OCI-LY1 (cell line): ENCODE results near the gene CLSTN3.

Source experiments
- H2AFZ ChIP-seq: fragments of 200-600 bp; sonication (generic), shearing (Covaris generic); 2 replicates; pipeline ENCODE4 v1.6.0; 2014; ENCODE audit warnings: antibody characterized with exemption, mild to moderate bottlenecking, low read length
- H3F3A ChIP-seq: fragments of 200-600 bp; sonication (generic), shearing (Covaris generic); 2 replicates; pipeline ENCODE4 v1.6.0; 2014; ENCODE audit warnings: mild to moderate bottlenecking, antibody characterized with exemption, low read length, moderate library complexity; ENCODE audit not compliant: insufficient read depth
- H3K27ac ChIP-seq: fragments of 200-600 bp; sonication (generic); 2 replicates; pipeline ENCODE4 v1.5.1; 2014; ENCODE audit warnings: low read length, mixed run types, mild to moderate bottlenecking, low read depth; ENCODE audit not compliant: poor library complexity, severe bottlenecking
- H3K27me3 ChIP-seq: fragments of 200-600 bp; sonication (generic); 2 replicates; pipeline ENCODE4 v1.6.0; 2014; ENCODE audit warnings: antibody characterized with exemption, mild to moderate bottlenecking, low read length, moderate library complexity; ENCODE audit not compliant: insufficient read depth
- H3K36me3 ChIP-seq: fragments of 200-600 bp; sonication (generic); 2 replicates; pipeline ENCODE4 v1.6.1; 2014; ENCODE audit warnings: mild to moderate bottlenecking, antibody characterized with exemption, low read length, moderate library complexity, mixed read lengths; ENCODE audit not compliant: insufficient read depth
- H3K4me1 ChIP-seq: fragments of 200-600 bp; sonication (generic); 2 replicates; pipeline ENCODE4 v1.5.1; 2014; ENCODE audit warnings: mild to moderate bottlenecking, low read length, moderate library complexity; ENCODE audit not compliant: insufficient read depth, severe bottlenecking
- H3K4me2 ChIP-seq: fragments of 200-600 bp; sonication (generic), shearing (Covaris generic); 2 replicates; pipeline ENCODE4 v1.6.1; 2014; ENCODE audit warnings: low read length
- H3K4me3 ChIP-seq: fragments of 200-600 bp; sonication (generic); 2 replicates; pipeline ENCODE4 v1.5.1; 2014; ENCODE audit warnings: low read length, low read depth, mild to moderate bottlenecking, mixed read lengths; ENCODE audit not compliant: poor library complexity, severe bottlenecking
- H3K79me2 ChIP-seq: fragments of 200-600 bp; shearing (Covaris generic); 2 replicates; pipeline ENCODE4 v1.6.1; 2016; ENCODE audit warnings: mixed run types, low read length, mixed read lengths; ENCODE audit not compliant: insufficient read depth
- H3K9ac ChIP-seq: fragments of 200-600 bp; sonication (generic), shearing (Covaris generic); 2 replicates; pipeline ENCODE4 v1.6.1; 2014; ENCODE audit warnings: mild to moderate bottlenecking, low read length, mixed read lengths
- H3K9me2 ChIP-seq: fragments of 200-600 bp; sonication (generic), shearing (Covaris generic); 2 replicates; pipeline ENCODE4 v1.6.1; 2014; ENCODE audit warnings: low read depth, mild to moderate bottlenecking, low read length, mixed read lengths
- H3K9me3 ChIP-seq: fragments of 200-600 bp; shearing (Covaris generic); 2 replicates; pipeline ENCODE4 v1.6.1; 2014; ENCODE audit warnings: low read length, mixed read lengths
- H4K20me1 ChIP-seq: fragments of 200-600 bp; sonication (generic), shearing (Covaris generic); 2 replicates; pipeline ENCODE4 v1.6.0; 2016; ENCODE audit warnings: mild to moderate bottlenecking, low read length; ENCODE audit not compliant: insufficient read depth
- EZH2 ChIP-seq: fragments of 200-600 bp; sonication (generic), shearing (Covaris generic); IDR thresholded peaks from 2 replicates; pipeline ENCODE4 v1.8.0; 2017; ENCODE audit warnings: borderline replicate concordance, mixed run types, mild to moderate bottlenecking, antibody characterized with exemption, low read length, moderate library complexity, mixed read lengths
- TF ChIP-seq, protein P1 (sequence below): fragments of 200-600 bp; sonication (generic), shearing (Covaris generic); IDR thresholded peaks from 2 replicates; pipeline ENCODE4 v1.5.1; 2017; ENCODE audit warnings: mild to moderate bottlenecking, antibody characterized with exemption, low read length, moderate library complexity, mixed read lengths

Gene CLSTN3

DNA sequence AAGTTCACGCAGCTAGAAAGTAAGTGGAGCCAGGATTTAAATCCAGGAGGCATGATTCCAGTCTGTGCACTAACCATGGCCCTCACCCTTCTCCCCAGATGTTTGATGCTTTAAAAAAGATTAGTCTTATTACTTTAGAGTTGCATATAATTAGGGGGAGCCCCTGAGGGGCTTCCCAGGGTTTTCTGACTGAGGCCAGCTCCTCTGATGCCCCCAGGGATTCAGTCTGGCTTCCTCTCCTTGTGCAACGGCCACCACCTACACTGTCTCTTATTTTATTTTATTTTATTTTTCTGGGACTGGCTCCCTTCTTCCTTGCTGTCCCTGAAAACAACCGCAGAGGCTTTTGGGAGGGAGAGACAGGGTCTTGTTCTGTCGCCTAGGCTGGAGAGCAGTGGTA is 22.6 kb downstream of the CLSTN3 start:
- Histone ChIP-seq H3F3A (no peaks in the 10 kb centered on the region), H2AFZ (no peak overlapping the region), H3K4me3 (no peak overlapping the region), H3K9me2 (no peaks in the 10 kb centered on the region), H3K9me3 (no peaks in the 10 kb centered on the region), H3K9ac (no peak overlapping the region), H3K27ac (no peak overlapping the region), H3K4me2 (no peak overlapping the region), H4K20me1 (no peaks in the 10 kb centered on the region), H3K36me3 (no peaks in the 10 kb centered on the region), H3K27me3 (no peaks in the 10 kb centered on the region), H3K79me2 (no peaks in the 10 kb centered on the region), H3K4me1 (no peaks in the 10 kb centered on the region)
- TF ChIP-seq, protein P1, sequence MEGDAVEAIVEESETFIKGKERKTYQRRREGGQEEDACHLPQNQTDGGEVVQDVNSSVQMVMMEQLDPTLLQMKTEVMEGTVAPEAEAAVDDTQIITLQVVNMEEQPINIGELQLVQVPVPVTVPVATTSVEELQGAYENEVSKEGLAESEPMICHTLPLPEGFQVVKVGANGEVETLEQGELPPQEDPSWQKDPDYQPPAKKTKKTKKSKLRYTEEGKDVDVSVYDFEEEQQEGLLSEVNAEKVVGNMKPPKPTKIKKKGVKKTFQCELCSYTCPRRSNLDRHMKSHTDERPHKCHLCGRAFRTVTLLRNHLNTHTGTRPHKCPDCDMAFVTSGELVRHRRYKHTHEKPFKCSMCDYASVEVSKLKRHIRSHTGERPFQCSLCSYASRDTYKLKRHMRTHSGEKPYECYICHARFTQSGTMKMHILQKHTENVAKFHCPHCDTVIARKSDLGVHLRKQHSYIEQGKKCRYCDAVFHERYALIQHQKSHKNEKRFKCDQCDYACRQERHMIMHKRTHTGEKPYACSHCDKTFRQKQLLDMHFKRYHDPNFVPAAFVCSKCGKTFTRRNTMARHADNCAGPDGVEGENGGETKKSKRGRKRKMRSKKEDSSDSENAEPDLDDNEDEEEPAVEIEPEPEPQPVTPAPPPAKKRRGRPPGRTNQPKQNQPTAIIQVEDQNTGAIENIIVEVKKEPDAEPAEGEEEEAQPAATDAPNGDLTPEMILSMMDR: no peak
- TF ChIP-seq EZH2: no peak

GRCh38 chr12:7154042-7154441 is 23.9 kb downstream of the CLSTN3 start:
- Histone ChIP-seq H3K4me2 (no peak overlapping the region), H3K36me3 (no peaks in the 10 kb centered on the region), H3K79me2 (no peaks in the 10 kb centered on the region), H3K4me3 (no peak overlapping the region), H3K9me3 (no peaks in the 10 kb centered on the region), H2AFZ (no peak overlapping the region), H3F3A (no peaks in the 10 kb centered on the region), H3K4me1 (no peaks in the 10 kb centered on the region), H4K20me1 (no peaks in the 10 kb centered on the region), H3K27ac (no peak overlapping the region), H3K9ac (no peak overlapping the region), H3K9me2 (no peaks in the 10 kb centered on the region), H3K27me3 (no peaks in the 10 kb centered on the region)
- TF ChIP-seq EZH2: no peak
- TF ChIP-seq, protein P1: no peak

DNA sequence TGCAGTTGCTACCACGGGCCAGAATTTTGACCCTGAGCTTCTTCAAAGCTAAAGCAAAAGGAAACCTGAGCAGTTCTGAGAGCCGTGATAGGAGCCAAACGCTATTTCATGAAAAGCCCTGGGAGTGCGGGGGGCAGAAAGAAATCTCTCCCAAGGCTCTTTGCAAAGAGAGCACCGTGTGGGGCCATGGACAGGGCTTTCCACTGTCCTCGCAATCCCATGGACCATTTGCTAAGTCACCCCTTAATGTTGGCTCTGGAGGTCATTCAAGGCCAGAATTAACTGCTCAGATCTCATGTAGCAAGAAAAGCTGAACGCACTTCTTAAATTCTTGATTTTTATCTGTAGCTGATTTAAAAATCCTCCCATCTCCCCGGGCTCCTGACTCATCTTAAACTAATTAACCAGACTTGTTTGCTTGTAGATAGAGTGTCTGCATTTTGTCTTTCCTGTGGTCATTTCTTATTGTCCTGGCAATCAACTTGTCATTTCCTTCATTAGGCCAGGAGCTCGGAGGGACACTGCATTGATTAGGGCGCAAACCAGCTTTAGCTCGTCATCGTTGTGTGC is 24.8 kb downstream of the CLSTN3 start:
- no peak overlapping the region for H3K4me2 ChIP-seq
- H3K36me3 ChIP-seq: no peaks in the 10 kb centered on the region
- H3K27me3 ChIP-seq: no peaks in the 10 kb centered on the region
- no peaks in the 10 kb centered on the region for H3K9me3 ChIP-seq
- no peak overlapping the region for H3K4me3 ChIP-seq
- no peaks in the 10 kb centered on the region for H3K79me2 ChIP-seq
- H3K4me1 ChIP-seq: no peaks in the 10 kb centered on the region
- TF ChIP-seq, protein P1: no peak
- TF ChIP-seq EZH2: no peak
- H3F3A ChIP-seq: no peaks in the 10 kb centered on the region
- H3K9me2 ChIP-seq: no peaks in the 10 kb centered on the region
- H4K20me1 ChIP-seq: no peaks in the 10 kb centered on the region
- no peak overlapping the region for H2AFZ ChIP-seq
- no peak overlapping the region for H3K9ac ChIP-seq
- H3K27ac ChIP-seq: no peak overlapping the region
